Activated CD4-positive, alpha-beta T cell treated with anti-CD3 and anti-CD28 coated beads, Interleukin-2, amount 50 U/mL, for 4 hours (primary cell): Measurements from ENCODE around the gene PPP1R3G.
A peak's percentile ranks its signal among the peaks of the same experiment; 100 is the strongest.

ENCODE experiments used
- DNase-seq, 2 experiments: peaks; one replicate each; pipeline ENCODE4 v3.0.0-alpha.2; 2020

PPP1R3G gene

GRCh38 chr6:5121956-5122355 lies 36.8 kb downstream of the PPP1R3G start:
- DNase-seq = no peak

GRCh38 chr6:5122504-5123112 lies 37.5 kb downstream of the PPP1R3G start:
- no peak for DNase-seq

GRCh38 chr6:5123296-5124143 lies 38.4 kb downstream of the PPP1R3G start:
- no peak for DNase-seq

- no peak for DNase-seq
Observed at GRCh38 chr6:5124526-5124925, 39.4 kb downstream of the PPP1R3G start.

- no peak for DNase-seq
Observed at GRCh38 chr6:5125152-5126006, 40.2 kb downstream of the PPP1R3G start.

- no peak for DNase-seq
Observed at GRCh38 chr6:5126214-5126613, 41.1 kb downstream of the PPP1R3G start.

GRCh38 chr6:5127106-5127687 lies 42.1 kb downstream of the PPP1R3G start:
- no peak for DNase-seq

GRCh38 chr6:5128351-5128750 lies 43.2 kb downstream of the PPP1R3G start:
- DNase-seq = no peak

- DNase-seq = no peak
Observed at GRCh38 chr6:5130135-5130866, 45.2 kb downstream of the PPP1R3G start.

- no peak for DNase-seq
Observed at GRCh38 chr6:5132731-5133130, 47.6 kb downstream of the PPP1R3G start.

GRCh38 chr6:5133943-5134342 lies 48.8 kb downstream of the PPP1R3G start:
- no peak for DNase-seq

- DNase-seq = peak; percentile 24 to 29
Observed at GRCh38 chr6:5135788-5136376, 50.7 kb downstream of the PPP1R3G start.

- DNase-seq = no peak
Observed at GRCh38 chr6:5136851-5137250, 51.7 kb downstream of the PPP1R3G start.
